T-helper 2 cell treated with Interferon-gamma antibody and Interleukin-4, amounts not matched to agents 5 μg/mL and 100 μg/mL, for 36 hours (primary cell): ENCODE data around the gene PPRC1.
A peak's percentile ranks its signal among the peaks of the same experiment; 100 is the strongest.
"Not testable (repeated sequence)": the region's sequence is repeated elsewhere in the genome, so short reads cannot be mapped to it uniquely, and the experiment has no call there.

ENCODE experiments used
- DNase-seq: peaks from one replicate; pipeline ENCODE4 v3.0.0; 2021; ENCODE audit warnings: low spot score
- H3K27ac Mint-ChIP-seq: one replicate; pipeline ENCODE4 v1.8.0; 2021; ENCODE audit warnings: mild to moderate bottlenecking, mixed read lengths
- H3K27me3 Mint-ChIP-seq: one replicate; pipeline ENCODE4 v1.8.0; 2021; ENCODE audit warnings: low read depth, mixed read lengths
- H3K36me3 Mint-ChIP-seq: one replicate; pipeline ENCODE4 v1.8.0; 2021; ENCODE audit warnings: low read depth, mixed read lengths
- H3K4me1 Mint-ChIP-seq: one replicate; pipeline ENCODE4 v1.8.0; 2021; ENCODE audit warnings: low read depth, mixed read lengths
- H3K4me3 Mint-ChIP-seq: one replicate; pipeline ENCODE4 v1.8.0; 2022; ENCODE audit warnings: mild to moderate bottlenecking, moderate library complexity, mixed read lengths
- H3K9me3 Mint-ChIP-seq: one replicate; pipeline ENCODE4 v1.8.0; 2021; ENCODE audit warnings: mixed read lengths

PPRC1 gene

GRCh38 chr10:102175415-102175814, 42.6 kb downstream of the PPRC1 start:
- DNase-seq = no peak
- Mint-ChIP-seq H3K27me3 (peaks cover 4% of the 10 kb centered on the region), H3K36me3 (no peaks in the 10 kb centered on the region)

DNA sequence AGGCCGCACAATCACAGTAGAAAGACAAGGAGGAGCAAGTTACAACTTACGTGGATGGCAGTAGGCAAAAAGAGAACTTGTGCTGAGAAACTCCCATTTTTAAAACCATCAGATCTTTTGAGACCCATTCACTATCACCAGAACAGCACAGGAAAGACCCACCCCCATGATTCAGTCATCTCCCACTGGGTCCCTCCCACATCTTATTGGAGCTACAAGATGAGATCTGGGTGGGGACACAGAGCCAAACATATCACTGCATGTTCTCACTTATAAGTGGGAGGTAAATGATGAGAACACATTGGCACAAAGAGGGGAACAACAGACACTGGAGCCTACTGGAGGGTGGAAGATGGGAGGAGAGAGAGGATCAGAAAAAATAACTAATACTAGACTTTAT, 51.8 kb downstream of the PPRC1 start:
- Mint-ChIP-seq H3K4me3 (no peak overlapping the region), H3K27me3 (peaks cover 6% of the 10 kb centered on the region)

More at GRCh38 chr10:102175415-102175814, 42.6 kb downstream of the PPRC1 start:
- no peaks in the 10 kb centered on the region for H3K9me3 Mint-ChIP-seq
- no peak overlapping the region for H3K27ac Mint-ChIP-seq
- no peak overlapping the region for H3K4me3 Mint-ChIP-seq
- H3K4me1 Mint-ChIP-seq = no peaks in the 10 kb centered on the region

DNA sequence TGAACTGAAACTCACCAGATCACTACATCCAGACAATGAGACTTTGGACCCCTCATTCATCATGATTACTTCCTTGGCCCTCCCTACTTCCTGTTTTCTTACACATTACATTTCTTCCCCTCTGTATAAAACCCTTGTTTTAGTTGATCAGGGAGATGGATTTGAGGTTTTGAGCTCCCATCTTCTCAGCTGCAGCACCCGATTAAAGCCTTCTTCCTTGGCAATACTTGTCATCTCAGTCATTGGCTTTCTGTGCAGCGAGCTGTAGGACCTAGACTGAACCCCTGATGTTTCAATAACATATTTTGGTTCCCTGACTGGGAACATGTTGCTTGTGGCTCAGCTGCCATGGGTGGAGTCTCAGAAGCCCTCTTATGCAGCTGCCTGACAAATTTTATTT, 52.4 kb downstream of the PPRC1 start:
- Mint-ChIP-seq H3K4me1 (peaks cover 7% of the 10 kb centered on the region), H3K4me3 (no peak overlapping the region), H3K36me3 (peaks cover 3% of the 10 kb centered on the region), H3K9me3 (peaks cover 17% of the 10 kb centered on the region), H3K27me3 (peaks cover 6% of the 10 kb centered on the region), H3K27ac (no peak overlapping the region)
- DNase-seq = no peak

More for the DNA sequence above, 51.8 kb downstream of the PPRC1 start:
- H3K36me3 Mint-ChIP-seq = peaks cover 3% of the 10 kb centered on the region
- no peak for DNase-seq
- H3K27ac Mint-ChIP-seq = no peak overlapping the region
- H3K4me1 Mint-ChIP-seq = peaks cover 7% of the 10 kb centered on the region
- H3K9me3 Mint-ChIP-seq = peaks cover 17% of the 10 kb centered on the region

DNA sequence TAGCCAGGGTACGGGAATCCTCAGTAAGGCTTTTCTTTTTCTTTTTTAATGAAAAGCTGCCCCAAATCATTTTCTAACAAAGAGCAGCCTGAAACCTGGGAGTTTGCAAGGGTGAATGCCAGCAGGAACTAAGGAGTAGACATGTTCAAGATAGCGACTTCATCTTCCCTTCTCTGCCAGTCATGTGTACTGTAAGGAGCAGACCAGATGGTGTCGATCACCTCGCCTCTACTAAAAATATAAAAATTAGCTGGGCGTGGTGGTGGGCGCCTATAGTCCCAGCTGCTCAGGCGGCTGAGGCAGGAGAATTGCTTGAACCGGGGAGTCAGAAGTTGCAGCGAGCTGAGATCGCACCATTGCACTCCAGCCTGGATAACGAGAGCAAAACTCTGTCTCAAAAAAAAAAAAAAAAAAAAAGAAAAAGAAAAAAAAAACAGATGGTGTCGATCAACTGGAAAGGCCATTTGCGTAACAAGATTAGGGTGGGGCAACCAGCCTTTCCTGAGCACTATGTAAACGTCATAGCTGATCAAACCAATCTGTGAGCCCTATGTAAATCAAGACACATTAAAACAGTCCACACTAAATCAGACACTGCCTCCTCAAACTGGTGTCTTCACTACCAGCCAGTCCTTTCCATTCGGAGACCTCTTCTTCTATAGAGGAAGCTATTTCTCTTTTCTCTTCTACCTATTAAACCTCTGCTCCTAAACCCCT, 53.1 kb downstream of the PPRC1 start:
- no peak overlapping the region for H3K4me3 Mint-ChIP-seq
- peaks cover 3% of the 10 kb centered on the region for H3K36me3 Mint-ChIP-seq
- peaks cover 17% of the 10 kb centered on the region for H3K9me3 Mint-ChIP-seq
- H3K4me1 Mint-ChIP-seq = peaks cover 7% of the 10 kb centered on the region
- DNase-seq = no peak
- no peak overlapping the region for H3K27ac Mint-ChIP-seq
- peaks cover 6% of the 10 kb centered on the region for H3K27me3 Mint-ChIP-seq

- no peak overlapping the region for H3K27ac Mint-ChIP-seq
- peaks cover 6% of the 10 kb centered on the region for H3K27me3 Mint-ChIP-seq
- no peak for DNase-seq
- H3K36me3 Mint-ChIP-seq = peaks cover 8% of the 10 kb centered on the region
- peaks cover 7% of the 10 kb centered on the region for H3K4me1 Mint-ChIP-seq
- peaks cover 39% of the 10 kb centered on the region for H3K9me3 Mint-ChIP-seq
- H3K4me3 Mint-ChIP-seq = no peak overlapping the region
Observed at GRCh38 chr10:102188298-102188940, 55.6 kb downstream of the PPRC1 start.

- H3K36me3 Mint-ChIP-seq, H3K27me3 Mint-ChIP-seq, H3K4me1 Mint-ChIP-seq: not testable (repeated sequence)
- Mint-ChIP-seq H3K27ac (peak overlapping the region; percentile 91), H3K9me3 (peaks cover 41% of the 10 kb centered on the region), H3K4me3 (peak overlapping the region; percentile 69)
- peak; percentile 20 for DNase-seq
Observed at GRCh38 chr10:102188941-102189898, 56.4 kb downstream of the PPRC1 start.

GRCh38 chr10:102191956-102192355, 59.1 kb downstream of the PPRC1 start:
- H3K27ac Mint-ChIP-seq = peak overlapping the region; percentile 19
- no peak for DNase-seq
- peaks cover 2% of the 10 kb centered on the region for H3K27me3 Mint-ChIP-seq
- H3K4me1 Mint-ChIP-seq = peaks cover 7% of the 10 kb centered on the region
- H3K36me3 Mint-ChIP-seq = peaks cover 5% of the 10 kb centered on the region
- H3K4me3 Mint-ChIP-seq = no peak overlapping the region
- peaks cover 25% of the 10 kb centered on the region for H3K9me3 Mint-ChIP-seq

DNA sequence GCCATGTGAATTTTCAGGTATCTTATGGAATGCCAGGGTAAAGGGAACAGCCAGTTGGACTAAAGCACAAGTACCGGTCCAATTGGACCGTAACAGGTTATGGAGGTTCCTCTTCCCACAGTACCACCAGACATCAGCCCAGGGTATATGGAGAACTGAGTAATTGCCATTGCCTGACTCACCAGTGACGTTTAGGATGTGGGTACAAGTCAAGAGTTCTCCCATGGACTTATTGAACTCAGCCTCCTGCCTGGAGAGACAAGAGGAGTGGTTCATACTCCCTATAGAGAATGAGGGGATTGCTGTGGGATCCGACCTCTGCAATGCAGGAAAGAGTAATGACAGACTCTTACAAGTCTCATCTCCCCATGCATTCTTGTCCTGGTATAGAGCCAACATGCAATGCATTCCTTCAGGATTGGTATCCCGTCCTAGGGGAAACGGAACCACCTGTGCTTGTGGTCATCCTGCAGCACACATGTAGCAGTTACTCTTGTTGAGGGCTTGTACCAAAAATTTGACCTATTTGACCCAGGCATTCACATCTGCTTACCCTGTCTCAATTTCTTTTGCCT, 62.5 kb downstream of the PPRC1 start:
- Mint-ChIP-seq H3K4me1 (no peaks in the 10 kb centered on the region), H3K36me3 (peaks cover 5% of the 10 kb centered on the region), H3K4me3 (no peak overlapping the region), H3K27ac (no peak overlapping the region), H3K9me3 (peaks cover 25% of the 10 kb centered on the region), H3K27me3 (peaks cover 2% of the 10 kb centered on the region)
- no peak for DNase-seq

DNA sequence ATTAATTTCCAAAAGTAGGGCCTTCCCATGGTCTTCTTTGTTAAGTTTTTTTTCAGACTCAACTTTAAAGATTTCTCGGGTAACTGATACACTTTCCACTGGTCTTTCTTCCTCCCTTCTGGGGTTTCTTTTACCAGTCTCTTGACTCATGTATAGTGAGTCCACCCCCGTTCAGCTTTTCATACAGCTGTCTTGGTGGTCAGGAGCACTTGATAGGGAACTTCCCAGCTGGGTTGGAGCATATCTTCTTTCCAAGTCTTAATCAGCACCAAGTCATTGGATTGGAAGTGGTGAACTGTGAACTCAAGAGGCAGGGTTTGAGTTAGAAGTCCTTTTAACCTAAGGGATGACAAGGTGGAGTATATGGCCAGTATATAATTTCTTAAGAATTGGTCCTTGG, 64.1 kb downstream of the PPRC1 start:
- DNase-seq = peak; percentile 48
- no peak overlapping the region for H3K27ac Mint-ChIP-seq
- no peaks in the 10 kb centered on the region for H3K4me1 Mint-ChIP-seq
- peaks cover 17% of the 10 kb centered on the region for H3K9me3 Mint-ChIP-seq
- peaks cover under 1% of the 10 kb centered on the region for H3K36me3 Mint-ChIP-seq
- no peak overlapping the region for H3K4me3 Mint-ChIP-seq
- H3K27me3 Mint-ChIP-seq = peaks cover 2% of the 10 kb centered on the region

- H3K27me3 Mint-ChIP-seq = peaks cover 2% of the 10 kb centered on the region
- no peak for DNase-seq
- no peak overlapping the region for H3K27ac Mint-ChIP-seq
- H3K36me3 Mint-ChIP-seq = no peaks in the 10 kb centered on the region
- peaks cover 6% of the 10 kb centered on the region for H3K9me3 Mint-ChIP-seq
- H3K4me1 Mint-ChIP-seq = peaks cover 5% of the 10 kb centered on the region
- H3K4me3 Mint-ChIP-seq = no peak overlapping the region
Observed at GRCh38 chr10:102198027-102198426, 65.2 kb downstream of the PPRC1 start.
